Memory B cell (primary cell): ENCODE data around the gene SOD2.
"Not testable (repeated sequence)": the region's sequence is repeated elsewhere in the genome, so short reads cannot be mapped to it uniquely, and the experiment has no call there.

Experiments
- ATAC-seq: fragments of 150-1000 bp; cut with Tn5 transposase; 2 replicates; pipeline ENCODE4 v1.10.0; 2021; ENCODE audit warnings: low read depth, mild to moderate bottlenecking, moderate library complexity
- DNase-seq, 2 donors: peaks; one replicate each; pipeline ENCODE4 v3.0.0; 2022; ENCODE audit warnings: low spot score in 2 of 2
- H3K27ac Mint-ChIP-seq: one replicate; pipeline ENCODE4 v1.8.0; 2022; ENCODE audit warnings: mild to moderate bottlenecking, moderate library complexity, mixed read lengths
- H3K27me3 Mint-ChIP-seq: one replicate; pipeline ENCODE4 v1.8.0; 2022; ENCODE audit warnings: mixed read lengths
- H3K36me3 Mint-ChIP-seq: one replicate; pipeline ENCODE4 v1.8.0; 2022; ENCODE audit warnings: mild to moderate bottlenecking, mixed read lengths
- H3K4me1 Mint-ChIP-seq: one replicate; pipeline ENCODE4 v1.8.0; 2022; ENCODE audit warnings: mixed read lengths
- H3K4me3 Mint-ChIP-seq: one replicate; pipeline ENCODE4 v1.8.0; 2022; ENCODE audit warnings: mild to moderate bottlenecking, moderate library complexity, mixed read lengths
- H3K9me3 Mint-ChIP-seq: one replicate; pipeline ENCODE4 v1.8.0; 2022; ENCODE audit warnings: mixed read lengths

SOD2 gene

DNA sequence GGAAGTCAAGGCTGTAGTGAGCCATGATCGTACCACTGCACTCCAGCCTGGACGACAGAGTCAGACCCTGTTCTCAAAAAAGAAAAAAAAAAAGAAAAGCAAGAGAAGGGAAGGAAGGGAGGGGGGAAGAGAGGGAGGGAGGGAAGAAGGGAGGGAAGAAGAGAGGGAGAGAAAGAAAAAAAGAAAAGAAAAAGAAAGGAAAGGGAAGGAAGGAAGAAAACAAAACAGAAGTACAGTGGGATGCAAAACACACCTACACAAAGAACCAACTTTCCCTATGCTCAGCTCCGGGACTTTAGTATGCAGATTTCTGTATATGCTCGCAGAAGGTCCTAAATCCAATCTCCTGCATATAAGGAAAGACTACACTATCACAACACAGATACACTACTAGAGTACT lies 31.7 kb upstream of the SOD2 start:
- H3K27ac Mint-ChIP-seq: no peak overlapping the region
- H3K4me3 Mint-ChIP-seq: no peak overlapping the region

DNA sequence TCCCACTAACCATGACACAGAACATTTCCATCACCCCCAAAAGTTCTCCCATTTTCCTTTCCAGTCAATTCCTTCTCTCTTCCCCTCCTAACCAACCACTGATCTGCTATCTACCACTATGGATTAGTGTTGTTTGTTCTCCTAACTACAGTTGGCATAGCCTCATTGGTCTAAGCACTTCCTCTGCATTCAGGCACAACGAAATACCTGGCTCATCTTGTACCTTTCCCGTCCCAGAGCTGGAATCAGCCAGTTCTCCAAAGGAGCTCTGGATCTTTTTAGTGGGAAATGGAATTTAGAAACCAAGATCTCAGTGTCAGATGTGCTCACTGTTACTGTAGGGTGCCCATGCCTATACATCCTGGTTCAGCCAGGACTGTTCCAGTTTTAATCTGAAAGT lies 30.2 kb upstream of the SOD2 start:
- H3K27ac Mint-ChIP-seq: no peak overlapping the region

More for the DNA sequence above, 31.7 kb upstream of the SOD2 start:
- H3K27me3 Mint-ChIP-seq: no peaks in the 10 kb centered on the region
- peaks cover 7% of the 10 kb centered on the region for H3K36me3 Mint-ChIP-seq
- ATAC-seq: no peak
- H3K9me3 Mint-ChIP-seq: no peaks in the 10 kb centered on the region
- DNase-seq: no peak
- peaks cover 17% of the 10 kb centered on the region for H3K4me1 Mint-ChIP-seq

DNA sequence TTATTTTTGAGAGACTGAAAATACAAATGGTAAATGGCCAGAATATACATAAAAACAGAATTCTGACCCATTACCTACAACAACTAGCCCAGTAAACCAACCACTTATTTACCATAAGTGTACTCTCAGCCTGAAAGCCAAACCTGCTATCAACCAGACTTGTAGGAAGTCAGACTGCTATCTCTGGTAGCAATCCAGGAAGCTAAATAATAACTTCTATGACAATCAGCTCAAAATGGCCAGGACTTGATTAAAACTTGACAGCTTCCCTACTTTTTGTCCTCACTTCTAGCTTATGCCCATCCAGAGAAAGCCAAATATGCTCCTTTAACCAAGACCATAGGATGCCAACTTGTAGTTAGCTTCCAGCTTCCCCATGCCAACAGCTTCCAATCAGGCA lies 29.6 kb upstream of the SOD2 start:
- H3K4me3 Mint-ChIP-seq: no peak overlapping the region
- H3K27me3 Mint-ChIP-seq: no peaks in the 10 kb centered on the region
- no peak overlapping the region for H3K27ac Mint-ChIP-seq

More for the DNA sequence above, 30.2 kb upstream of the SOD2 start:
- no peaks in the 10 kb centered on the region for H3K27me3 Mint-ChIP-seq
- no peaks in the 10 kb centered on the region for H3K9me3 Mint-ChIP-seq
- H3K4me3 Mint-ChIP-seq: no peak overlapping the region
- peaks cover 14% of the 10 kb centered on the region for H3K4me1 Mint-ChIP-seq
- no peak for DNase-seq
- peaks cover 7% of the 10 kb centered on the region for H3K36me3 Mint-ChIP-seq
- ATAC-seq: no peak

DNA sequence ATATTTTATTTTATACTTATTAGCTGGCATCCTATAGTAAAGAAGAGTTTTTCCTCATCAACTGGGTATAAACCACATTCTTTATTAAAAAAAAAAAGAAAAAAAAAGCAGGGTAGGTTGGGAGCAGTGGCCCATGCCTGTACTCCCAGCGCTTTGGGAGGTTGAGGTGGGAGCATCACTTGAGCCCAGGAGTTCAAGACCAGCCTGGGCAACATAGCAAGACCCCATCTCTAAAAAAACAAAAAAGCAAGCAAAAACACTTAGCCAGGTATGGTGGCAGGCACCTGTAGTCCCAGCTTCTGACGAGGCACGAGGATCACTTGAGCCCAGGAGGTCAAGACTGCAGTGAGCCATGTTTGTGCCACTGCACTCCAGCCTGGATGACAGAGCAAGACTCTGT lies 28.9 kb upstream of the SOD2 start:
- ATAC-seq, H3K27ac Mint-ChIP-seq, H3K9me3 Mint-ChIP-seq, H3K36me3 Mint-ChIP-seq, H3K27me3 Mint-ChIP-seq, DNase-seq, H3K4me3 Mint-ChIP-seq: not testable (repeated sequence)
- H3K4me1 Mint-ChIP-seq: peaks cover 14% of the 10 kb centered on the region

More for the DNA sequence above, 29.6 kb upstream of the SOD2 start:
- Mint-ChIP-seq H3K36me3 (peaks cover 7% of the 10 kb centered on the region), H3K4me1 (peaks cover 14% of the 10 kb centered on the region), H3K9me3 (no peaks in the 10 kb centered on the region)
- DNase-seq (no peak), ATAC-seq (no peak)

DNA sequence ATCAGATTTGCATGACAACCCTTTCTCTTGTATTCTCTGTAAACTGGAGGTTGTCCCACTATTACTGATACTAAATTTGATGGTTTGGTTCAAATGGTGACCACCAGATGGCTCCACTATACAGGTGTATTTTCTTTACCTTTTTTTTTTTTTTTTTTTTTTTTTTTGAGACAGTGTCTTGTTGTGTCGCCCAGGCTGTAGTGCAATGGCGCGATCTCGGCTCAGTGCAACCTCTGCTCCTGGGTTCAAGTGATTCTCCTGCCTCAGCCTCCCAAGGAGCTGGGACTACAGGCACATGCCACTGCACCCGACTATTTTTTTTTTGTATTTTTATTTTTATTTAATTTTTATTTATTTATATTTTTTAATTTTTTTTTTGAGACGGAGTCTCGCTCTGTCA lies 27.7 kb upstream of the SOD2 start:
- DNase-seq: peak in 1 of 2 donors; percentile 44
- peaks cover 6% of the 10 kb centered on the region for H3K4me1 Mint-ChIP-seq
- peak; percentile 75 for ATAC-seq

DNA sequence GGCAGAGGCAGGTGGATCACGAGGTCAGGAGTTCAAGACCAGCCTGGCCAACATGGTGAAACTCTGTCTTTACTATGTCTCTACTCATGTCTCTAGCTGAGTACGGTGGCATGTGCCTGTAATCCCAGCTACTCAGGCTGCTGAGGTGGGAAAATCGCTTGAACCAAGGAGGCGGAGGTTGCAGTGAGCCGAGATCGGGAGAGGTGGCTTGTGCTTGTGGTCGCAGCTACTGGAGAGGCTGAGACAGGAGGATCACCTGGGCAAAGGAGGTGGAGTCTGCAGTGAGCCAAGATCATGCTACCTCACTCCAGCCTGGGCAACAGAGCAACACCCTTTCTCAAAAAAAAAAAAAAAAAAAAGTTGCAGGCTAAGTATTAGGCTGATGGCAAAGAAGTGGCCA lies 26.2 kb upstream of the SOD2 start:
- no peaks in the 10 kb centered on the region for H3K27me3 Mint-ChIP-seq
- H3K9me3 Mint-ChIP-seq: no peaks in the 10 kb centered on the region
- H3K4me1 Mint-ChIP-seq: peaks cover 9% of the 10 kb centered on the region
- peaks cover 10% of the 10 kb centered on the region for H3K36me3 Mint-ChIP-seq
- no peak overlapping the region for H3K4me3 Mint-ChIP-seq
- H3K27ac Mint-ChIP-seq: no peak overlapping the region
- no peak for ATAC-seq
- DNase-seq: no peak

More for the DNA sequence above, 27.7 kb upstream of the SOD2 start:
- Mint-ChIP-seq H3K27me3 (no peaks in the 10 kb centered on the region), H3K36me3 (peaks cover 7% of the 10 kb centered on the region), H3K9me3 (no peaks in the 10 kb centered on the region), H3K27ac (no peak overlapping the region), H3K4me3 (no peak overlapping the region)

DNA sequence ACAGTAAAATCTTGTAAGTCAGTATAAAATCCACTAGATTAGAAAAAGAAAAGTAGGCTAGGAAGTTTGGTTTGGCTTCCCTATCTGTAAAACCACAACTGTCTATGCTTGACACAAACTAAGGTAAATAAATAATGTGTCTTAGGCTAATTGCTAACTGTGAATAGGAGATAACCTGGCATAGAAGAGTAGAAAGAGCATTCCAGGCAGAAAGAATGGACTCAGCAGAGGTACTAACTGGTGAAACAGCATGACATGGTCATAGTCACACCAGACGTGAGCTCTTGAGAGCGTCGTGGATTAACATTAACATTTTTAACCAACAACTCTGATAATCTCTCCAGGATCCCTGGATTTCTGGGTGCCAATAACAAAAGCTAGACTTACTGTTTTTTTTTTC lies 25.6 kb upstream of the SOD2 start:
- Mint-ChIP-seq H3K27me3 (no peaks in the 10 kb centered on the region), H3K4me1 (peaks cover 9% of the 10 kb centered on the region), H3K4me3 (no peak overlapping the region), H3K36me3 (peaks cover 10% of the 10 kb centered on the region), H3K27ac (no peak overlapping the region), H3K9me3 (no peaks in the 10 kb centered on the region)
- ATAC-seq (no peak), DNase-seq (no peak)

DNA sequence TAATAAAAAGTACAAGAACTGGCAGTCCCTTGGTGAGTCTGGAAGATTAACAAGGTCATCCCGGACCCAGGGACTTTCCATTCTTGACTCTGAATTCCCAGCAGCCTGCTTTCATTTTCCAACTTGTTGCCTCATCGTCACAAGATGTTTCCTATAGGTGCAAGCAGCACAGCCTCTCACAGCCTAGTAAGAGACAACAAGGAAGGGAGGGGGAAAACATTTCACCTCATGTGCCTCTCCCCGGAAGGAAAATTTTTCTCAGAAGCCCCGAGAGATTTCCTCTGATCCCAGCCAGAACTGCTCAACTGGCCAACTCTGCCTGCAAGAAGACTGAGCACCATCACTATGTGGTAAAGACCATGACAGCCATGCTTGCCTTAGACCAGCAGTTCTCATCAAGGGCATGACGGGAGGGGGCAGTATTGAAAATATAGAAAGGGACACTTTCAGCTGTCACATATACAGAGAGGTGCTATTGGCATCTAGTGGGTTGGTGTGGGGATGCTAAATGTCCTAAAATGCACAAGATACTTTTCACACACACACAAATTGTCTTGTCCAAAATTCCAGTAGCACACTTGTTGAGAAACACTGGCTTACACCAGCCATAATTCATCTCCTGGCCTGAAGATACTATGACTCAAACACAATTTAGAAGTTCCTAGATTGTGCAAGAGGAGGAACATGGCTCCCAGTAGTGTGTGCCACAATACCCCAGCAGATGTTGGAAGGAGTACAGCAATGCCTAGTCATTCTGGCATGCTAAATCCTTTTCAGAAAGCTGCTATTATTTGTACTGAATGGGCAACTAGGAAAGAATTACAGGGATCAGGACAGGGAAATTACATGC lies 23.4 kb upstream of the SOD2 start:
- ATAC-seq: no peak
- H3K9me3 Mint-ChIP-seq: no peaks in the 10 kb centered on the region
- H3K4me3 Mint-ChIP-seq: no peak overlapping the region
- no peak for DNase-seq
- peaks cover 3% of the 10 kb centered on the region for H3K36me3 Mint-ChIP-seq
- H3K27me3 Mint-ChIP-seq: no peaks in the 10 kb centered on the region
- H3K27ac Mint-ChIP-seq: no peak overlapping the region
- peaks cover 5% of the 10 kb centered on the region for H3K4me1 Mint-ChIP-seq

DNA sequence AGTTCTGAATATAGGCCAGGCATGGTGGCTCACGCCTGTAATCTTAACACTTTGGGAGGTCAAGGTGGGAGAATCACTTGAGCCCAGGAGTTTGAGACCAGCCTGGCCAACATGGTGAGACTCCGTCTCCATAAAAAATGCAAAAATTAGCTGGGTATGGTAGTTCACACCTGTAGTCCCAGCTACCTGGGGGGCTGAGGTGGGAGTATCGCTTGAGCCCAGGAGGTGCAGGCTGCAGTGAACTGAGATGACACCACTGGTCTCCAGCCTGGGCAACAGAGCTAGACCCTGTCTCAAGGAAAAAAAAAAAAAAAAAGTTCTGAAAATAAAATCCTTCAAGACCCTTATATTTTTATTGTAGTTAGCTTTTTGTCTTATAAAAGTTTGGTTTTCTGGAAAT lies 22.6 kb upstream of the SOD2 start:
- no peak for DNase-seq
- Mint-ChIP-seq H3K27me3 (no peaks in the 10 kb centered on the region), H3K9me3 (no peaks in the 10 kb centered on the region), H3K36me3 (peaks cover 3% of the 10 kb centered on the region), H3K27ac (no peak overlapping the region), H3K4me3 (no peak overlapping the region), H3K4me1 (peaks cover 5% of the 10 kb centered on the region)
- no peak for ATAC-seq

DNA sequence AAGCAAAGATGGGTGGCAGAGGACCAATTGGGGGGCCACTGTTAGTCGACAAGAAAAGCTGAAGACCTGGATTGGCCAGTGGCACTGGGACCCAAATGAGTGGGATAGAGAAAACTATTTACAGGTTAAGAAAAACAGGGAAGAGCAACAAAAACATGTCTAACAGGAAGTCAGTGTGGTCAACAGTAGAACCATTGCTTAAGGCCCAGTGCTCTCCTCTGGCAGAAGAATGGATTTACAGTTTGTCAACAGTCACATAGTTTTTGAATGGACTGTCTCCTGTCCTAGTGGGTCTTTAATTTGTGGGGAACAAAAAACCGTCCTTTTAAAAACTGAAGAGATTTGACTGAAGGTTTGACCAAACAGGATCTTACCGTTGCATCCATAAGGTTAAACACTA lies 22.1 kb upstream of the SOD2 start:
- ATAC-seq: no peak
- H3K9me3 Mint-ChIP-seq: no peaks in the 10 kb centered on the region
- peaks cover 5% of the 10 kb centered on the region for H3K4me1 Mint-ChIP-seq
- no peaks in the 10 kb centered on the region for H3K27me3 Mint-ChIP-seq
- no peak for DNase-seq
- peaks cover 3% of the 10 kb centered on the region for H3K36me3 Mint-ChIP-seq
- no peak overlapping the region for H3K27ac Mint-ChIP-seq
- no peak overlapping the region for H3K4me3 Mint-ChIP-seq

DNA sequence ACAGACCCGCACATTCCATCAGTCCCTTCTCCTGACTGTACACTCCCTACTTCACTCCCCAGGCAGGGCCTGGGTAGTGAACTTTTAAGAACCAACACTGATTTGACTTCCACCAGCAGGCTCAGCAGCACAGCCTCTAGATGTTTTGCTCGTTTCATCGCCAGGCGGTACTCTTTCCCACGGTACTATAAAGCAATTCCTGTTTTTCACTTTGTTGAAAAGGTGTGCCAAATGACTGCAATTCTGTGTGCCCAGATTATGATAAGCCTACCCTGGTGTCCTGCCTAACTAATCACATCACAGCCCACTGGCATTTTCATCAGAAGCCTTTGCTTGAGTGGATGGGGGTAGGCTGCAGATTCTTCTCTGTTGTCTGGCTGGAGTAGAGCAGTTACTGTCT lies 21.4 kb upstream of the SOD2 start:
- H3K27me3 Mint-ChIP-seq: no peaks in the 10 kb centered on the region
- no peak overlapping the region for H3K4me3 Mint-ChIP-seq
- ATAC-seq (no peak), DNase-seq (no peak)
- H3K27ac Mint-ChIP-seq: no peak overlapping the region
- H3K36me3 Mint-ChIP-seq: peaks cover 3% of the 10 kb centered on the region
- H3K4me1 Mint-ChIP-seq: peaks cover 5% of the 10 kb centered on the region
- no peaks in the 10 kb centered on the region for H3K9me3 Mint-ChIP-seq

DNA sequence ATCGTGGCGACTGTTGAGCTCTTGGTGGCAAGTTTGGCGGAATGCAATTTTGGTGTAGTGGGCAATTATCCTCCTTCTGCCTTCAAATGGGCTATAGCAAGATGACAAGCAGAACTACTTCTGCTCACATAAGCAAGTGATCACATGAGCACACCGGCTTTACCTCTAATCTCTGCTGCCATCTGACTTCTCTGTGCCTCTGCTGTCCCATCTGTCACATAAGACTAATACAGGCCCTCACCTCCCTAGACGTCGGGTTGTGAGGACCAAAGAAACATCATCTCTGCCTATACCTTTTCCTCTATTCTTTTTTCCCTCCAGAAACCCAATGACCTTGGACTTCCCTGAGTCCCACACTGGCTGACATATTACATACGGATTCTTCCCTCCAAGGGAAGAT lies 20.9 kb upstream of the SOD2 start:
- Mint-ChIP-seq H3K36me3 (peaks cover 5% of the 10 kb centered on the region), H3K4me1 (peaks cover 5% of the 10 kb centered on the region), H3K27me3 (no peaks in the 10 kb centered on the region), H3K27ac (no peak overlapping the region), H3K9me3 (no peaks in the 10 kb centered on the region), H3K4me3 (no peak overlapping the region)
- ATAC-seq (no peak), DNase-seq (no peak)

DNA sequence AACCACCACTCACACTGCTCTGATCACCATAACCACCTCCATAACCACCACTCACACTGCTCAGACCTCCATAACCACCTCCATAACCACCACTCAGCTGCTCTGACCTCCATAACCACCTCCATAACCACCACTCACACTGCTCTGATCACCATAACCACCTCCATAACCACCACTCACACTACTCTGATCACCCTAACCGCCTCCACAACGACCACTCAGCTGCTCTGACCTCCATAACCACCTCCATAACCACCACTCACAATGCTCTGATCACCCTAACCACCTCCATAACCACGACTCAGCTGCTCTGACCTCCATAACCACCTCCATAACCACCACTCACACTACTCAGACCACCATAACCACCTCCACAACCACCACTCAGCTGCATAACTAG lies 19.3 kb upstream of the SOD2 start:
- not testable (repeated sequence) for H3K9me3 Mint-ChIP-seq

DNA sequence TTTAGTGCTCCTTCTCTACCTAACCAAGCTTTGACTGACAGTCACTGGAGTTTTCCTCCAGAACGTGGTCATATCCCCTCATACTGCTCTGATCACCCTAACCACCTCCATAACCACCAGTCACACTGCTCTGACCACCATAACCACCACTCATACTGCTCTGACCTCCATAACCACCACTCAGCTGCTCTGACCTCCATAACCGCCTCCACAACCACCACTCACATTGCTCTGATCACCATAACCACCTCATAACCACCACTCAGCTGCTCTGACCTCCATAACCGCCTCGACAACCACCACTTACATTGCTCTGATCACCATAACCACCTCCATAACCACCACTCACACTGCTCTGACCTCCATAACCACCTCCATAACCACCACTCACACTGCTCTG lies 17.6 kb upstream of the SOD2 start:
- not testable (repeated sequence) for H3K4me3 Mint-ChIP-seq, ATAC-seq, H3K4me1 Mint-ChIP-seq, DNase-seq, H3K36me3 Mint-ChIP-seq, H3K27me3 Mint-ChIP-seq, H3K9me3 Mint-ChIP-seq, H3K27ac Mint-ChIP-seq

More for the DNA sequence above, 19.3 kb upstream of the SOD2 start:
- H3K4me1 Mint-ChIP-seq, DNase-seq, H3K36me3 Mint-ChIP-seq, ATAC-seq, H3K27me3 Mint-ChIP-seq, H3K4me3 Mint-ChIP-seq, H3K27ac Mint-ChIP-seq: not testable (repeated sequence)

DNA sequence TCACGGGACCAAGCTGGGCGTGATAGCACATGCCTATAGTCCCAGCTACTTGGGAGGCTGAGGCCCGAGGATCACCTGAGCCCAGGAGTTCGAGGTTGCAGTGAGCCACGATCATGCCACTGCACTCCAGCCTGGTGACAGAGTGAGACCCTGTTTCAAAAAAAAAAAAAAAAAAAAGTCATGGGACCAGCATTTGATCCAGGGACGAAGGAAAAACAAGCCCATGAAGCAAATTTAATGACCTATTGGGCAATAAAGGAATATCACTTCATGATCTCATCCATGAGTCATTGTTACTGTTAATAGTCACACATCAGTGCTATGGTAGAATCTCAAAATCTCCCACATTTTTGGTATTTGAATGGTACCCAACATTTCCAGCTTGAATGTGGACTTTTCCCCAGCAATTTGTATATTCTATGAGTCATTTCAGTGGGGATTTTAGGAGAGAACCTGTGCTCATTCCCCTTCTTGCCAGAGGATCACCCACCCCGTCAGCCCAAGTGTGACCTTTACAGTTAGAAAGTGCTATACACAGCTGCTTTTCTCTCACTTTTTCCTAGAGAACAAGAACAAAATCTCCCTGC lies 8.5 kb upstream of the SOD2 start:
- Mint-ChIP-seq H3K4me3 (no peak overlapping the region), H3K36me3 (peaks cover 3% of the 10 kb centered on the region), H3K4me1 (peaks cover 8% of the 10 kb centered on the region), H3K27me3 (no peaks in the 10 kb centered on the region), H3K9me3 (peaks cover 1% of the 10 kb centered on the region), H3K27ac (peak overlapping the region; percentile 14)
- ATAC-seq: no peak
- no peak for DNase-seq
